Measurements from ENCODE around the gene RPL22.

DNA sequence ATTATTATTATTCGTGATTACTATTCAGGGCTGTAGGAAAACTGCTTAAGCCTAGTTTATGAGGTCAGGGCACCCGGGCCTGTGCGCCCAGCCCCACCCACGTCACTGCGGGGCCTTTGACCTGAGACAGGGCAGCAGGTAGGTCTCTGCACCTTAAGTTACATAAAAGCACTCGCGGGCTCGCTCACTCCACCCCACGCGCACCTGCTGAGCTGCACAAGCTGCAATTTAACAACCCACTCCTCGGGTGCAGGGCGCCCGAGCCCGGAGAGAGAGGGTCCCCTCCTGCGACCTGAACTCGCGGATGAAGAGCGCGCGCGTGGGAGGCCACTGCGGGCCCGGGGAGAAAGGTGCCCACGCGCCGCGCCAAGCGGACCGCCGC is 35.9 kb upstream of the RPL22 start:
- TF ChIP-seq, protein P1, sequence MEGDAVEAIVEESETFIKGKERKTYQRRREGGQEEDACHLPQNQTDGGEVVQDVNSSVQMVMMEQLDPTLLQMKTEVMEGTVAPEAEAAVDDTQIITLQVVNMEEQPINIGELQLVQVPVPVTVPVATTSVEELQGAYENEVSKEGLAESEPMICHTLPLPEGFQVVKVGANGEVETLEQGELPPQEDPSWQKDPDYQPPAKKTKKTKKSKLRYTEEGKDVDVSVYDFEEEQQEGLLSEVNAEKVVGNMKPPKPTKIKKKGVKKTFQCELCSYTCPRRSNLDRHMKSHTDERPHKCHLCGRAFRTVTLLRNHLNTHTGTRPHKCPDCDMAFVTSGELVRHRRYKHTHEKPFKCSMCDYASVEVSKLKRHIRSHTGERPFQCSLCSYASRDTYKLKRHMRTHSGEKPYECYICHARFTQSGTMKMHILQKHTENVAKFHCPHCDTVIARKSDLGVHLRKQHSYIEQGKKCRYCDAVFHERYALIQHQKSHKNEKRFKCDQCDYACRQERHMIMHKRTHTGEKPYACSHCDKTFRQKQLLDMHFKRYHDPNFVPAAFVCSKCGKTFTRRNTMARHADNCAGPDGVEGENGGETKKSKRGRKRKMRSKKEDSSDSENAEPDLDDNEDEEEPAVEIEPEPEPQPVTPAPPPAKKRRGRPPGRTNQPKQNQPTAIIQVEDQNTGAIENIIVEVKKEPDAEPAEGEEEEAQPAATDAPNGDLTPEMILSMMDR (IDR thresholded peaks at IDR 0.05) = no peak
- TF ChIP-seq EP300 (IDR thresholded peaks at IDR 0.05) (no peak), POLR2AphosphoS5 (IDR thresholded peaks at IDR 0.05) (no peak), POLR2A (IDR thresholded peaks at IDR 0.05) (no peak)
